WERI-Rb-1 (cell line): ENCODE results near the gene TMEM59.
A peak's percentile ranks its signal among the peaks of the same experiment; 100 is the strongest.

Source experiments
- DNase-seq: peaks from one replicate; pipeline ENCODE4 v3.0.0-alpha.2; 2020
- H3K27ac ChIP-seq: fragments of 250-450 bp; sonication (Bioruptor Pico); 2 replicates; pipeline ENCODE4 v1.5.1; 2020; ENCODE audit warnings: mild to moderate bottlenecking, moderate library complexity
- H3K27me3 ChIP-seq: fragments of 250-450 bp; sonication (Bioruptor Pico); 2 replicates; pipeline ENCODE4 v1.5.1; 2021; ENCODE audit warnings: mild to moderate bottlenecking, low read depth, moderate library complexity; ENCODE audit not compliant: insufficient read depth, severe bottlenecking
- H3K36me3 ChIP-seq: fragments of 250-450 bp; sonication (Bioruptor Pico); 2 replicates; pipeline ENCODE4 v1.5.1; 2020; ENCODE audit warnings: mild to moderate bottlenecking, moderate library complexity
- H3K4me3 ChIP-seq: 2 replicates; pipeline ENCODE4 v1.5.1; 2011; ENCODE audit warnings: low read depth, mild to moderate bottlenecking, control low read depth, low read length
- H3K9me3 ChIP-seq: fragments of 250-450 bp; sonication (Bioruptor Pico); 2 replicates; pipeline ENCODE4 v1.5.1; 2021; ENCODE audit warnings: mild to moderate bottlenecking, moderate library complexity; ENCODE audit not compliant: severe bottlenecking
- TF ChIP-seq, protein P1 (sequence below): IDR thresholded peaks from 2 replicates; pipeline ENCODE4 v1.5.1; 2011; ENCODE audit warnings: low read depth, mild to moderate bottlenecking, control low read depth, inconsistent platforms, low read length

TMEM59 gene

GRCh38 chr1:54084794-54085193 lies 31.8 kb upstream of the TMEM59 start:
- no peak overlapping the region for H3K4me3 ChIP-seq
- TF ChIP-seq, protein P1, sequence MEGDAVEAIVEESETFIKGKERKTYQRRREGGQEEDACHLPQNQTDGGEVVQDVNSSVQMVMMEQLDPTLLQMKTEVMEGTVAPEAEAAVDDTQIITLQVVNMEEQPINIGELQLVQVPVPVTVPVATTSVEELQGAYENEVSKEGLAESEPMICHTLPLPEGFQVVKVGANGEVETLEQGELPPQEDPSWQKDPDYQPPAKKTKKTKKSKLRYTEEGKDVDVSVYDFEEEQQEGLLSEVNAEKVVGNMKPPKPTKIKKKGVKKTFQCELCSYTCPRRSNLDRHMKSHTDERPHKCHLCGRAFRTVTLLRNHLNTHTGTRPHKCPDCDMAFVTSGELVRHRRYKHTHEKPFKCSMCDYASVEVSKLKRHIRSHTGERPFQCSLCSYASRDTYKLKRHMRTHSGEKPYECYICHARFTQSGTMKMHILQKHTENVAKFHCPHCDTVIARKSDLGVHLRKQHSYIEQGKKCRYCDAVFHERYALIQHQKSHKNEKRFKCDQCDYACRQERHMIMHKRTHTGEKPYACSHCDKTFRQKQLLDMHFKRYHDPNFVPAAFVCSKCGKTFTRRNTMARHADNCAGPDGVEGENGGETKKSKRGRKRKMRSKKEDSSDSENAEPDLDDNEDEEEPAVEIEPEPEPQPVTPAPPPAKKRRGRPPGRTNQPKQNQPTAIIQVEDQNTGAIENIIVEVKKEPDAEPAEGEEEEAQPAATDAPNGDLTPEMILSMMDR: no peak
- H3K27me3 ChIP-seq: no peaks in the 10 kb centered on the region
- H3K36me3 ChIP-seq: no peaks in the 10 kb centered on the region
- H3K9me3 ChIP-seq: no peaks in the 10 kb centered on the region
- DNase-seq: no peak
- H3K27ac ChIP-seq: no peak overlapping the region

DNA sequence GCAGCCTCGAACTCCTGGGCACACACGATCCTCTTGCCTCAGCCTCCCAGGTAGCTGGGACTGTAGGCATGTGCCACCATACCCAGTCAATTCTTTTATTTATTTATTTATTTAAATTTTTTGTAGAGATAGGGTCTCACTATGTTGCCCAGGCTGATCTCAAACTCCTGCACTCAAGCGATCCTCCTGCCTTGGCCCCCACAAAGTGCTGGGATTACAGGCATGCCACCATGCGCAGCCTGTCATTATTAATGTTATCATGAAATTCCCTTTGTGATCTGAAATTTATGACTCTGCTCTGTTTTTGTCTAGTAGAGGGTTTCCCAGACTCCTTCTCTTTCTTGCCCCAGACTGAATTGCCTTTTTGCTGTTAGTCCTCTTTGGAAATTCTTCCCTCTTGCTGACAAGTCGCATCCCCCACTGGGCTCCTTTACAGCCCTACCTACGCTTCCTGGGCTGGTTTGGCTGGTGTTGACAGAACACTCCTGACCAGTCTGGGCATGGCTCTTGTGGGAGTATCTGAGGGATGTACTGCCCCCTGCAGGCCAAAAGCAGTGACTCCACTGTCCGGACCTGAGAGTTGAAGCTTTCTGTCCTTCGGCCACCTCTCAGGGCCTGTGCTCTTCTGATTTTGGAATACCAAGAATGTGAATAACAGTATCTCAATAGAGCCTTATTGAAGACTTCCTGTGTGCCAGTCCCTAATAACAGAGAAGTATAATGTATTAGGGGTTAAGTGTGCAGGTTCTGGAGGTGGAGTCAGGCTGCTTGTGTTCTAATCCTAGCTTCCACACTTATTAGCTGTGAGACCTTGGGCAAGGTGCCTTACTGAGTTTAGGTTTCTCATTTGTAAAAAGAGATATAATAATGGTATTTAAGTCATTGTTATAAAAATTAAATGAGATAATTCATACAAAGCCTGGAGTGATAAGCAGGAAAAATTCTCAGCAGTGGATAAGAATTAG lies 28.6 kb upstream of the TMEM59 start:
- Histone ChIP-seq H3K27me3 (no peaks in the 10 kb centered on the region), H3K36me3 (no peaks in the 10 kb centered on the region), H3K9me3 (no peaks in the 10 kb centered on the region), H3K27ac (no peak overlapping the region), H3K4me3 (no peak overlapping the region)
- DNase-seq: peak; percentile 76
- TF ChIP-seq, protein P1: peak; percentile 89

DNA sequence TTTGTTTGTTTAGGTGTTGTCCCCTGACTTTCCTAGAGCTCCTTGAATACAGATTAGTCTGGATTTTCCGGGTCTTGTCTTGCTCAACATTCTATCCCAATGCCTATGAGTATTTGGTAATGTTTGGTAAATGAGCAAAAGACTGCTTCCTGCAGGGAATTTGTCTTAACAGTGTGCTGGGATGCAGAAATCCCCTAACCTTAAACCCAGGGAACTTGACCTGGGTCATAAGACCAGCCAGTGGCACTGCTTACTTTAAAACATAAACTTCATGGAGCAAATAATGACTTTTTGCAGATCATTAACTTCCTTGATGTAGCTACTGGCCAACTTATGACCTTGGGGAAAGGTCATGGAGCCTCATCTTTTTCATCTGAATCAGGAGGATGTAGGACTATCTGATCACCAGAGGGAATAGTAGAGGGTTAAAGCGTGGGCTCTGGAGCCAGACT lies 27.6 kb upstream of the TMEM59 start:
- TF ChIP-seq, protein P1: no peak
- Histone ChIP-seq H3K27me3 (no peaks in the 10 kb centered on the region), H3K4me3 (no peak overlapping the region), H3K36me3 (no peaks in the 10 kb centered on the region), H3K27ac (no peak overlapping the region), H3K9me3 (no peaks in the 10 kb centered on the region)
- DNase-seq: no peak

DNA sequence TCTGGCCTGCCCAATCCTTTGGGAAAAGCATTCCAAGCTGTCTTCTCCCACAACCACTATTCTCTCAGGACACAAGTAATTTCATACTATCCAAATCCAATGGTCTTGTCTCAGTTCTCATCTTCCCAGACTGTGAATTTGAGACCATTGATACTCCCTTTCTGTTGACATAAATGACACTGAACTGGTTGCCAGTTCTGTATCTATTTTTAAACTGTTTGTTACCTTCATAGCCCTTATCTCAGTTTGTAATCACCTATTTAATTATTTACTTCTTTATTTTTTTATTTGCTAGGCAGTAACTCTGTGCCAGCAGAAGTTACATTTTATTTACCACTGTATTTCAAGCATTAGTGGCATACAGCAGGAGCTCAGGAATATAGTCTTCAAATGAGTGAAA lies 24.4 kb upstream of the TMEM59 start:
- no peak for DNase-seq
- no peaks in the 10 kb centered on the region for H3K27me3 ChIP-seq
- TF ChIP-seq, protein P1: no peak
- H3K4me3 ChIP-seq: no peak overlapping the region
- no peaks in the 10 kb centered on the region; the same call in 1 of the 2 replicates for H3K36me3 ChIP-seq
- H3K9me3 ChIP-seq: no peaks in the 10 kb centered on the region
- no peak overlapping the region for H3K27ac ChIP-seq

DNA sequence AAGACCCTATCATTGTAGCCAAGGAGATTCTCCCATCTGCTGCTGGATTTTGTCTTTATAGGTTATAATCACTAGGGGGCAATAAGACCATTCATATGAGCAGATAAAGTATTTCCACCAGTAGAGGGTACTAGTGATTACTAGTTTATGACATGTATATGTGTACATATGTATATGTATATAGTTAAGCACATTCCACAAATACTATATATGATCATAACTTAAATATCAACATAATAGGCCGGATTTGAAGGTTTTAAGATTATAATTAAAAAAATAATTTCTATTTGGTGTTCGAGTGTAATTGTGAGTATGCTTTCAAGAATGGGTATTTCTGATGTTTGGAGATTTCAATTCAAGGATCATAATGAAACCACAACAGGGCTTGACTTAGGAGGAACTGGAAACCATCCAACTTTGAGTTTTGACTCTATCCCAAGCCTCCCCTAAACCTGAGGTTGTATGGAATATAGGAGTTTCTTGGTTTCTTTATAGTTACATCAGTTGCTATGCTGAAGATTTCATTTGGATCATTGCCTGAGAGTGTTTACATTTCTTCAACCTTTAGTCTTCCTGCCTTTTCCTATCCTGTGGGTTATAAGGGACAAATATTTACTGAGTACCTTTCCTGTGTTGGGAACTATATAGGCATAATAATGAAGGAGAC lies 17.3 kb upstream of the TMEM59 start:
- H3K27me3 ChIP-seq: no peaks in the 10 kb centered on the region
- TF ChIP-seq, protein P1: peak; percentile 27; the same call in 1 of the 2 replicates
- peak overlapping the region; percentile 64 for H3K27ac ChIP-seq
- H3K4me3 ChIP-seq: no peak overlapping the region
- peaks cover 7% of the 10 kb centered on the region; the same call in 1 of the 2 replicates for H3K36me3 ChIP-seq
- no peaks in the 10 kb centered on the region for H3K9me3 ChIP-seq
- DNase-seq: no peak
